Sigmoid colon (tissue), 7 donors: ENCODE results near the gene RBBP8NL. TPM values are rescaled to one million over a fixed set of nuclear protein-coding genes. Genes with fewer than 3 reads are reported as not detected.

Source experiments
- DNase-seq: peaks from one replicate; pipeline ENCODE4 v3.0.0-alpha.2; 2019
- H3K27ac ChIP-seq, 4 donors: fragments of 200-600 bp; sonication (generic); one replicate each; pipeline ENCODE4 v1.5.1; 2016 to 2019; ENCODE audit warnings: mild to moderate bottlenecking in 1 of 4
- H3K27me3 ChIP-seq, 3 donors: fragments of 200-600 bp; sonication (generic); one replicate each; pipeline ENCODE4 v1.5.1; 2019; ENCODE audit warnings: mild to moderate bottlenecking in 1 of 3
- H3K36me3 ChIP-seq, 4 donors: fragments of 200-600 bp; sonication (generic); one replicate each; pipeline ENCODE4 v1.5.1; 2016 to 2019
- H3K4me1 ChIP-seq, 4 donors: fragments of 200-600 bp; sonication (generic); one replicate each; pipeline ENCODE4 v1.5.1; 2017 to 2019
- H3K4me3 ChIP-seq, 4 donors: fragments of 200-600 bp; sonication (generic); one replicate each; pipeline ENCODE4 v1.5.1; 2017 to 2019; ENCODE audit warnings: mild to moderate bottlenecking in 2 of 4, moderate library complexity in 1 of 4
- H3K9me3 ChIP-seq, 4 donors: fragments of 200-600 bp in 3 of 4; sonication (generic) in 3 of 4; one replicate each; pipeline versions ENCODE4 v1.5.1 to v1.6.1; 2013 to 2019
- CTCF ChIP-seq, 4 experiments: fragments of 450-650 bp in 3 of 4; fragments of 200-600 bp in 1 of 4; IDR thresholded peaks; one replicate each; pipeline ENCODE4 v1.5.1; 2016 to 2019; ENCODE audit warnings: antibody characterized with exemption in 4 of 4, mild to moderate bottlenecking in 3 of 4, moderate library complexity in 2 of 4
- EP300 ChIP-seq, 4 donors: sonication (generic); formaldehyde crosslinking; IDR thresholded peaks; one replicate each; pipeline ENCODE4 v1.6.1; 2017; ENCODE audit warnings: antibody characterized with exemption in 4 of 4
- POLR2A ChIP-seq, 2 donors: fragments of 450-650 bp; IDR thresholded peaks; one replicate each; pipeline ENCODE4 v1.6.1; 2016; ENCODE audit warnings: antibody characterized with exemption in 2 of 2, mild to moderate bottlenecking in 2 of 2, moderate library complexity in 2 of 2
- POLR2AphosphoS5 ChIP-seq, 4 donors: sonication (generic); formaldehyde crosslinking; IDR thresholded peaks; one replicate each; pipeline ENCODE4 v1.6.1; 2017; ENCODE audit warnings: antibody characterized with exemption in 4 of 4
- WGBS, 2 donors: extraction: QIAGEN DNeasy Blood & Tissue Kit; methylation state at CpG; one replicate each; pipeline ENCODE4 v1.1.7; 2013; 5-methylcytosine and 5-hydroxymethylcytosine counted together
- intact Hi-C: fragments of 100-400 bp; cut with DNase I; formaldehyde crosslinking; loops from one replicate; pipeline ENCODE4 v1.15.1; 2023
- polyA plus RNA-seq, 3 donors: library from polyadenylated mRNA; stranded (reverse); fragments of 200-250 nt; gene quantifications; one replicate each; pipeline ENCODE4 v1.2.3, GENCODE V29; 2013
- total RNA-seq, 4 donors: library from RNA; depleted of rRNA; stranded (reverse); fragments of >200 nt; gene quantifications; one replicate each; pipeline ENCODE4 v1.1.0, GENCODE V29; 2016
- donor health status: healthy with polysubstance abuse.
- donor health status: Bipolar disorder and iron deficiency.
- donor health status: healthy.

RBBP8NL gene
- total and polyA plus RNA-seq, 7 donors = 4.2 to 12.5 (median 5.4) TPM; not detected in 4

GRCh38 chr20:62411479-62412193 is 15.7 kb downstream of the RBBP8NL start:
- no peak for DNase-seq
- Histone ChIP-seq H3K27ac (peak overlapping the region in 1 of 4 donors; percentile 3), H3K9me3 (no peaks in the 10 kb centered on the region), H3K4me1 (peaks cover 0 to 23% (median 21%) of the 10 kb centered on the region in 4 donors), H3K4me3 (no peak overlapping the region), H3K36me3 (no peaks in the 10 kb centered on the region), H3K27me3 (peaks cover 0 to under 1% (median 0%) of the 10 kb centered on the region in 3 donors)
- TF ChIP-seq EP300 (IDR thresholded peaks at IDR 0.05) (no peak), CTCF (IDR thresholded peaks at IDR 0.05) (no peak), POLR2A (IDR thresholded peaks at IDR 0.05) (no peak), POLR2AphosphoS5 (IDR thresholded peaks at IDR 0.05) (no peak)
- WGBS, 2 donors = 18 to 65% methylated on average over 24 of the region's 24 CpGs
- intact Hi-C loops = loop anchor here (2.0 kb wide), 1 partner anchor 83 kb away; no protein-coding TSS in a partner anchor

GRCh38 chr20:62410746-62411478 is 16.4 kb downstream of the RBBP8NL start:
- H3K27ac ChIP-seq = no peak overlapping the region
- H3K9me3 ChIP-seq = no peaks in the 10 kb centered on the region
- 81 to 87% methylated on average over 19 of the region's 19 CpGs for WGBS, 2 donors
- intact Hi-C loops = loop anchor here (2.0 kb wide), 1 partner anchor 84 kb away; no protein-coding TSS in a partner anchor
- TF ChIP-seq EP300 (IDR thresholded peaks at IDR 0.05) (no peak), POLR2A (IDR thresholded peaks at IDR 0.05) (no peak), POLR2AphosphoS5 (IDR thresholded peaks at IDR 0.05) (no peak), CTCF (IDR thresholded peaks at IDR 0.05) (no peak)
- H3K27me3 ChIP-seq = no peaks in the 10 kb centered on the region
- no peak for DNase-seq
- H3K4me1 ChIP-seq = peaks cover 0 to 30% (median 28%) of the 10 kb centered on the region in 4 donors
- no peak overlapping the region for H3K4me3 ChIP-seq
- no peaks in the 10 kb centered on the region for H3K36me3 ChIP-seq

DNA sequence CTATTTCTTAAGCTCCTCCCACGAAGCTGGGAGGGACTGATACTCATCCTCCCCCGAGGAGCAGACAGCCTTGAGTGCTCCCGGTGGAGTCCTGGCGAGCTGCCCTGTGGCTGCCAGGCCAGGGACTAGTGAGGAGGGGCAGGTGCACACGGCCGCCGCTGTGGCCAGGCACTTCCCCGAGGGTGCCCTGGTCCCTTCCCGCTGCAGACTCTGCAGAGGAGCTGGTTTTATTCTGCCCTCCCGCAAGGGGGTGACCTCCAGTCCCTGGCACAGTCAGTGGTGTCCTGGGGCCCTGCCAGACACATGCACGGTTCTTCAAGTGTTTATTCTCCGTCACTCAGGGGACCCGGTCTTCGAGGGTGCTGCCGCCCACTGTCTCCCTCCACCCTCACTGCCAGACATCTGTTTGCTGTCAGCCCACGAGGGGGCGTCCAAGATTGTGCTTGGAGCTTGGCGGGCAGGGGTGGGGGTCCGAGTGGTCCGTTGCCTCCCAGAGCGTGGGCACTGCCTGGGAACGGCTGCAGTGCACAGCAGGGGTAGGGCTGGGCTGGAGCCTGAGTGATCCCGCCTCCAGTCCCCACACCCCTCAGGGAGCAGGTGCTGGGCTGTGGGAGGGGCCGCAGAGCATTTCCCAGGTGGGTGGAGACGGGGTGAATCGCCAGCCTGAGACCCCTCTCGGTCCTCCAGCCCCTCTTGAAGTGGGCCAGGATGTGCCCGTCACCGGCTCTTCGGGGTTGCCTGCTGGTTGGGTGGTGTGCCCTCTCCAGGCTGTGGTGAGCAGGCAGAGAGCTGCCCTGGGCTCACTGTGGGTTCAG is 17.2 kb downstream of the RBBP8NL start:
- Histone ChIP-seq H3K4me1 (peaks cover 0 to 38% (median 36%) of the 10 kb centered on the region in 4 donors), H3K27me3 (no peaks in the 10 kb centered on the region), H3K9me3 (no peaks in the 10 kb centered on the region), H3K4me3 (no peak overlapping the region), H3K36me3 (no peaks in the 10 kb centered on the region), H3K27ac (peak overlapping the region in 3 of 4 donors; percentile 7 to 49 (median 26))
- intact Hi-C loops = loop anchor here (2.0 to 10.0 kb wide), 4 partner anchors 85 to 805 kb away; partner anchors contain the start of genes MRGBP and YTHDF1
- TF ChIP-seq POLR2AphosphoS5 (IDR thresholded peaks at IDR 0.05) (peak in 1 of 4 donors; percentile 38), EP300 (IDR thresholded peaks at IDR 0.05) (no peak), CTCF (IDR thresholded peaks at IDR 0.05) (peak; percentile 44 to 56 (median 48))
- WGBS, 2 donors = 3 to 10% methylated on average over 30 of the region's 30 CpGs
- DNase-seq = peak; percentile 87

DNA sequence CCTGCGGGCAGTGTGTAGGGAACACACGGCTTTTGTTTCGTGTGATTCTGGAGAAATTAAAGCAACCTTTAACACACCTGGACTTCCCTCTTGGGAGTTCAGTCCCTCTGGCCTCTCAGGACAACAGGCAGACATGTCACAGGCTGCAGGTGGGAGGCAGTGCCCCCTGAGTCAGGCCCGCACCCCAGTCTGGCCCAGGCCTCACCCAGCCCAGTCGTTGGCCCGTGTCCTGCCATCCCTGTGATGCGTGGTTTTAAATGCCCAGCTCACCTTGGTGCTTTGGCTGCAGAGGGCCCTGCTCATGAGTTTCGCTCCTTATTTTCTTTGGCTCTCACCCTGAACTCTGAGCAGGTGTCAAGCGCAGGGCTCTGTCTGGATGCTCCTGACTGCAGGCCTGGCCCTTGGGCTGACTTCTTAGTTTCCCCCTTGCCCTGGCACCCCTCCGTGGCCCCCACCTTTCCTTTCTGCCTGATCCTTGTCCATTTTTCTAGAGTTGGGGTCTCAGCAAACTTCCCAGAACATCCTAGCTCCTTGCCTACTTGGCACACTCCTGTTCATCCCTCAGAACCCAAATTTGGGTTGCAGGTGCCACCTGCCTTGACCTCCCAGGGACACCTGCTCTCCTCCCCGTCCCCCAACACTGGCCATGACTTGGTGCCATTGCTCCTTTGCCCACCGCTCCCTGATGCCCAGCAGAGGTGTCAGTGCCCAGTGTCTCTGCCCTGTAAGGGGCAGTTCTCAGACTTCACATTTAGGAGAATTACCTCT is 18.1 kb downstream of the RBBP8NL start:
- peak overlapping the region in 2 of 4 donors; percentile 26 to 49 for H3K27ac ChIP-seq
- no peaks in the 10 kb centered on the region for H3K9me3 ChIP-seq
- DNase-seq = no peak
- WGBS, 2 donors = 74 to 93% methylated on average over 12 of the region's 12 CpGs
- peaks cover 0 to 40% (median 39%) of the 10 kb centered on the region in 4 donors for H3K4me1 ChIP-seq
- no peaks in the 10 kb centered on the region for H3K27me3 ChIP-seq
- no peak for TF ChIP-seq POLR2AphosphoS5 (IDR thresholded peaks at IDR 0.05)
- no peak for TF ChIP-seq POLR2A (IDR thresholded peaks at IDR 0.05)
- no peak for TF ChIP-seq CTCF (IDR thresholded peaks at IDR 0.05)
- no peak for TF ChIP-seq EP300 (IDR thresholded peaks at IDR 0.05)
- H3K36me3 ChIP-seq = no peaks in the 10 kb centered on the region
- no peak overlapping the region for H3K4me3 ChIP-seq
- intact Hi-C loops = loop anchor here (5.0 to 10.0 kb wide), 3 partner anchors 208 to 806 kb away; partner anchors contain the start of genes MRGBP and YTHDF1
